Activated CD4-positive, alpha-beta T cell treated with anti-CD3 and anti-CD28 coated beads, Interleukin-2, amount 50 U/mL, for 1 hour (primary cell): ENCODE results near the gene RNGTT.
A peak's percentile ranks its signal among the peaks of the same experiment; 100 is the strongest.
"Not testable (repeated sequence)": the region's sequence is repeated elsewhere in the genome, so short reads cannot be mapped to it uniquely, and the experiment has no call there.

Experiments
- DNase-seq: peaks from one replicate; pipeline ENCODE4 v3.0.0-alpha.2; 2020

The RNGTT gene

GRCh38 chr6:88963139-88964090 lies at the start of gene RNGTT:
Gene RNGTT (minus strand): TSS chr6:88963618. CDS start chr6:88963409, 209 bp downstream.
- DNase-seq = peak; percentile 98

DNA sequence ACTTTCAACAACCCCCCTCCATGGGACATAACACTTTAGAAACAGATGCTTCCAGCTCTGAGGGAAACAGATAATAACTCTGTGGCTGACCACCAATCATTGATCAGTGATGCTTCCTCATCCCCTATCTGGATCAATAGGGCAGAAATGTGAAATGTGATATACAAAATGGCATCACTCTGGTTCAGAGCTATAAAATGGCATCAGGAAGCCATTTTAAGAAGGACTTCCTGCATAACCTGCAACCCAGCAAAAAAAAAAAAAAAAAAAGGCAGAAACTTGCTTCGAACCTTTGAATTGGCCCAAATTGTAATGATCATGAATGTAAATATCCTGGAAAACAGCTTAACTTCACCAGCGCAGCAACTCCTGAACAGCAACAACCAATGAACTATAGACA lies 48.0 kb upstream of the RNGTT start:
- no peak for DNase-seq

GRCh38 chr6:89010825-89011224 lies 47.4 kb upstream of the RNGTT start:
- no peak for DNase-seq

GRCh38 chr6:89009624-89010059 lies 46.2 kb upstream of the RNGTT start:
- no peak for DNase-seq

DNA sequence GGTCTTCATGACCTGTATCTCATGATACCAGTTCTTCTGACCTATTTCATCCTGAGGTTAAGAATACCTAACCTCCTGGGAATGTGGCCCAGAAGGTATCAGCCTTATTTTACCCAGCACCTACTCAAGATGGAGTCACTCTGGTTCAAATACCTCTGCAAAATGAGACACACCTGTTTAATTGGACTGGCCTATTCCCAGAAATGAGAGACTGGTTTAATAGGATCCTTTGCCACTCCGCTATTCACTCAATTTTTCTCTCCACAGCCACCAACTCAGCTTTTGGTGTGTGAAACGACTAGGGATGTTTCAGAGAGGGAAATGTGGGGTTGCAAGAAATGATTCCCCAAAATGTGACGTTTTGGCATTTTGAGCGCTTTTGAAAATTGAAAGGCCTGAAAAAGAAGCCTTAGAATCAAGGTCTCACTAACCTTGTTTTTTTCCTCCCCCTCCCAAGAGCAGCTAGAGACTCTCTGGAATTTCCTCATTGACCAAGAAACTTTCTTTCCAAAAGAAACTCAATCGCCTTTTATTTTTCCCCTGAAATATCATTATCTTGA lies 45.5 kb upstream of the RNGTT start:
- no peak for DNase-seq

DNA sequence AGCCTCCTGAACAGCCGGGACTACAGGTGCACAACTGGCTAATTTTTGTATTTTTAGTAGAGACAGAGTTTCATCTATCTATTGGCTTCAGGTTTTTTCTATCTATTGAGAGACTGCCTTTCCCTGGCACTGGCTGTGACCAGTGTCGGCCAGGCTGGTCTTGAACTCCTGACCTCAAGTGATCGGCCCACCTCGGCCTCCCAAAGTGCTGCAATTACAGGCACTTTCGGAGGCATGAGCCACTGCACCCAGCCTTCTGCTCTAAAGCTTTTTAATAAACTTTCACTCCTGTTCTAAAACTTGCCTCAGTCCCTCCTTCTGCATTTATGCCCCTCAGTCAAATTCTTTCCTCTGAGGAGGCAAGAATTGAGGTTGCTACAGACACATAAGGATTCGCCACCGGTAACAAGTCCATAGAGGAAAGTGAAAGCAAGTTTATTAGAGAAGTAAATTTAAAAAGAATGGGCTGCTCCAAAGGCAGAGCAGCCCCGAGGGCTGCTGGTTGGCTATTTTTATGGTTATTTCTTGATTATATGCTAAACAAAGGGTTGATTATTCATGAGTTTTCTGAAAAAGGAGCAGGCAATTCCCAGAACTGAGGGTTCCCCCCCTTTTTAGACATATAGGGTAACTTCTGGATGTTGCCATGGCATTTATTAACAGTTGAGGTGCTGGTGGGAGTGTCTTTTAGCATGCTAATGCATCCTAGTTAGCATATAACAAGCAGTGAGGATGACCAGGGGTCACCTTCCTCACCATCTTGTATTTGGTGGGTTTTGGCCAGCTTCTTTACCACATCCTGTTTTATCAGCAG lies 44.8 kb upstream of the RNGTT start:
- DNase-seq = no peak

- DNase-seq = no peak
Measured at GRCh38 chr6:89007209-89008000, 44.0 kb upstream of the RNGTT start.

DNA sequence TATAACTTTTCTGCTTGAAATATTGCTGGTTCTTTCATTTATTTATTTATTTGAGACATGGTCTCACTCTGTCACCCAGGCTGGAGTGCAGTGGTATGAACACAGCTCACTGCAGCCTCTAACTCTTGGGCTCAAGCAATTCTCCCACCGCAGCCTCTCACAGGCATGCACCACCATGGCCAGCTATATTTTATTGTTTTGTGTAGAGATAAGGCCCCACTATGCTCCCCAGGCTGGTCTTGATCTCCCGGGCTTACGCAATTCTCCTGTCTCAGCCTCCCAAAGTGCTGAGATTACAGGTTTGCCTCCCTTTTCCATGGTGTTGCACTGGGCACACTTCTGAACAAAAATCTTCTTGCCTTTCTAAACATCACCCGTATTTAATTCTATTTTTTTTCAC lies 39.1 kb upstream of the RNGTT start:
- DNase-seq = no peak

- no peak for DNase-seq
Measured at GRCh38 chr6:88997327-88997726, 33.9 kb upstream of the RNGTT start.

- DNase-seq = no peak
Measured at GRCh38 chr6:88992741-88993552, 29.5 kb upstream of the RNGTT start.

DNA sequence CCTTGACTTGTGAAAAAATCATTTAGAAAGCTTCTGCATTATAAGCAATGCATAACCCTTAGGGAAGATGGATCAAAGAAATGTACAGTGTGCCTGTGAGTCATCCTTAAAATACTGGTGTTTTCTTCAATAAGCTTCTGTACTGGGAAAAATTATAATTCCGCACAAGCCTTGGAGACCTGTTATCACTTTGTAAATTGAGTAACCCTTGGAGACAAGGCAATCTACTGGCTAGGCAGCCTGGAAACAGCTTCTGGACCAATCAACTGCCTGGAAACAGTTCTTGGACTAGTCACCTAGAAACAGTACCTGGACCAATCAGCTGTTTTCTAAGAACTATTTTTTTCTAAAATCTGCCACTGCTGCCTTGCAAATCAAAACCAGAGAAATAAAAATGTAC lies 25.8 kb upstream of the RNGTT start:
- no peak for DNase-seq

DNA sequence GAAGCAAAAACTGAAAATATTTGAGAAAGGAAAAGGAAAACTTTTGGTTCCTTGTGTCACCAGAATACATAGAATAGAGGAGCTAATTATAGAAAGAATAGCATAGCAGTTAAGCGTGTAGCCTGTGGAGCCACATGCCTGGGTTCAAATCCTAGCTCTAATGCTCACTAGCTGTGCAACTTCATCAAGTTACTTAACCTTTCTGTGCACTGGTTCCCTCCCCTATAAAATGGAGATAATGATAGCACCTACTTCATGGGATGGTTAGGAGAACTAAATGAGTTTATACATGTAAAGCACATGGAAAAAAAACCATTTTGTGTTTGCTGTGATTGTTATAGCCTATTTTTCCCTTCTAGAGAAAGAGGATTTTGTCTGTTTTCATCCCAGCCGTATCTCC lies 24.5 kb upstream of the RNGTT start:
- no peak for DNase-seq

- no peak for DNase-seq
Measured at GRCh38 chr6:88985901-88986300, 22.5 kb upstream of the RNGTT start.

DNA sequence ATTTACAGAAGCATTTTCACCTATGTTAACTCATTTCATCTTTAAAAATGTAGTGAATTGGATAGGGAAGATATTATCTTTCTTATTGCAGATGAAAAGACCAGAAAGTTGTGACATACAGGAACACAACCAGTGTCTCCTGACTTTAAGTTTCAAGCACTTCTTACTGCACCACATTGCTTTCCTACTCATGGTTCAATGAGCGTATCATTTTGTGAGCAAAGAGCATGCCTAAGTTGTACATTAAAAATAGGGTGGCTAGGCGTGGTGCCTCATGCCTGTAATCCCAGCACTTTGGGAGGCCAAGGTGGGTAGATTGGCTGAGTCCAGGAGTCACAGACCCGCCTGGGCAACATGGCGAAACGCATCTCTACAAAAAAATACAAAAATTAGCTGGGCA lies 21.2 kb upstream of the RNGTT start:
- DNase-seq = no peak

DNA sequence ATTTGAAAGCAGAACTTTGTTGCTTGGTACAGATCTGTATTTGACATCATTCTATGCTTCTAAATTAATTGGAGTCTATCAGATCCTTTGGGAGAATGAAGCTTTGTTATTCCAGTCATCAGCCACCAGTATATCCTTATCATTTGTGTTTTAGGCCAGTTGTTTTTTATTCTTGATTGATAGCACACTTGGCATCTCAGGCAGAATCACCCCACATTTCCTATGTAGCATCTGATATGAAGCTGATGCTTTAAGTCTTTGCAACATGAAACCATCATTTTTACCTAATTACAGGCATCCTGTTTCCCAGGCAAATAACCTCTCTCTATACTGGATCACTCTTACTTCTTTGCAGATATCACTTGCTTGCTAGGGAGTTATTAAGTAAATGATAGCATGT lies 20.7 kb upstream of the RNGTT start:
- DNase-seq = no peak

GRCh38 chr6:88983532-88983931 lies 20.1 kb upstream of the RNGTT start:
- no peak for DNase-seq

DNA sequence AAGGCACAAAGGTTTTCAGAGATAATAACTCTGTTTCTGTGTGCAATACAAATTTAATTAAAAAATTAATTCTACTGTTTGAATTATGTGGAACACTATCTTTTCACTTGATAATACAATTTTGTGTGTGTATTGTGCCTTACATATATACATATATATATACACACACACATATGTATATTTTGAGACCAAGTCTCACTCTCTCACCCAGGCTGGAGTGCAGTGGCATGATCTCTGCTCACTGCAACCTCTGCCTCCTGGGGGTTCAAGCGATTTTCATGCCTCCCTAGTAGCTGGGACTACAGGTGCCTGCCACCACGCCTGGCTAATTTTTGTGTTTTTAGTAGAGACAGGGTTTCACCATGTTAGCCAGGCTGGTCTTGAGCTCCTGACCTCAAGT lies 19.7 kb upstream of the RNGTT start:
- DNase-seq = not testable (repeated sequence)

DNA sequence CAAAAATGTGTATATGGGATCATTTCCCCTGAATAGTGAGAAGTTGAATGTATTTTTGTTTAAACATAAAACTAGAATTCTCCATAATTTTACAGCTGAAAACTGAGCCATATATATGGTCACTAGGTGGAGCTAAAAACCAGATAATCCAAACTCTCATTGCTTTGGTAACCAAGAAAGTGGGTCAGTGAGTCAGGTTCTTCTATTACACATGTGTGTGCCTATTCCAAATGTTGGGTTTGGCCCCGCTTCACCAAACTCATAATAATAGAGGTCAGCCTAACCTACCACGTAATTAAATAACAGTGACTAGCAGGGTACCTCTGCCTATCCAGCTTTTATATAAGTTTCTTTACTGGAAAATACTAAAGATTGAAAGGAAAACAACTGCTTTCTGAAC lies 19.3 kb upstream of the RNGTT start:
- no peak for DNase-seq

- DNase-seq = no peak
Measured at GRCh38 chr6:88975369-88975768, 12.0 kb upstream of the RNGTT start.

- DNase-seq = no peak
Measured at GRCh38 chr6:88972504-88973423, 9.3 kb upstream of the RNGTT start.

GRCh38 chr6:88970301-88970700 lies 6.9 kb upstream of the RNGTT start:
- no peak for DNase-seq
